Keratinocyte (primary cell): Measurements from ENCODE around the gene NETO2. TPM values are rescaled to one million over a fixed set of nuclear protein-coding genes. Genes with fewer than 3 reads are reported as not detected.
"Not testable (repeated sequence)": the region's sequence is repeated elsewhere in the genome, so short reads cannot be mapped to it uniquely, and the experiment has no call there.

Source experiments
- DNase-seq: peaks from one replicate; pipeline ENCODE4 v3.0.0-alpha.2; 2011; ENCODE audit warnings: low read depth, missing footprints, low spot score
- FAIRE-seq: peaks from 2 replicates; lab custom pipeline; 2011; peaks lifted over from hg19 to GRCh38; lab: Jason Lieb, UNC
- H2AFZ ChIP-seq: 2 replicates; pipeline ENCODE4 v1.6.0; 2012; ENCODE audit warnings: low read length, control low read depth, inconsistent platforms; ENCODE audit not compliant: control insufficient read depth
- H3K27ac ChIP-seq: 2 replicates; pipeline ENCODE4 v1.5.1; 2011; ENCODE audit warnings: low read length; ENCODE audit not compliant: control insufficient read depth, insufficient read depth
- H3K27me3 ChIP-seq: 3 replicates; pipeline ENCODE4 v1.6.0; 2011; ENCODE audit warnings: low read length; ENCODE audit not compliant: control insufficient read depth, insufficient read depth; ENCODE audit errors: extremely low read depth
- H3K36me3 ChIP-seq, 2 experiments: 2 replicates in 1 of 2; 3 replicates in 1 of 2; pipeline ENCODE4 v1.5.1; 2011; ENCODE audit warnings: low read length in 2 of 2, mild to moderate bottlenecking in 1 of 2; ENCODE audit not compliant: control insufficient read depth in 2 of 2, insufficient read depth in 2 of 2; ENCODE audit errors: extremely low read depth in 1 of 2
- H3K4me1 ChIP-seq: 3 replicates; pipeline ENCODE4 v1.5.1; 2011; ENCODE audit warnings: low read length; ENCODE audit not compliant: control insufficient read depth, insufficient read depth; ENCODE audit errors: extremely low read depth
- H3K4me2 ChIP-seq: 3 replicates; pipeline ENCODE4 v1.6.0; 2011; ENCODE audit warnings: low read depth, low read length; ENCODE audit not compliant: control insufficient read depth, insufficient read depth; ENCODE audit errors: extremely low read depth
- H3K4me3 ChIP-seq, 3 experiments: fragments of 200-600 bp in 1 of 3; sonication (generic) in 1 of 3; 2 replicates in 2 of 3; 3 replicates in 1 of 3; pipeline ENCODE4 v1.5.1; 2011 to 2016; ENCODE audit warnings: low read length in 3 of 3, mild to moderate bottlenecking in 3 of 3, control low read depth in 2 of 3, inconsistent platforms in 1 of 3, low read depth in 1 of 3, mixed read lengths in 1 of 3, mixed run types in 1 of 3, moderate library complexity in 1 of 3; ENCODE audit not compliant: control insufficient read depth in 2 of 3, insufficient read depth in 2 of 3; ENCODE audit errors: extremely low read depth in 1 of 3
- H3K79me2 ChIP-seq: 2 replicates; pipeline ENCODE4 v1.6.0; 2012; ENCODE audit warnings: low read length; ENCODE audit not compliant: control insufficient read depth, insufficient read depth
- H3K9ac ChIP-seq: 3 replicates; pipeline ENCODE4 v1.6.0; 2011; ENCODE audit warnings: low read length; ENCODE audit not compliant: control insufficient read depth, insufficient read depth; ENCODE audit errors: extremely low read depth
- H3K9me1 ChIP-seq: 3 replicates; pipeline ENCODE4 v1.6.0; 2011; ENCODE audit warnings: low read length; ENCODE audit not compliant: control insufficient read depth, insufficient read depth; ENCODE audit errors: extremely low read depth
- H3K9me3 ChIP-seq: 2 replicates; pipeline ENCODE4 v1.5.1; 2012; ENCODE audit warnings: low read depth, low read length; ENCODE audit not compliant: control insufficient read depth
- H4K20me1 ChIP-seq: 3 replicates; pipeline ENCODE4 v1.6.0; 2011; ENCODE audit warnings: low read length; ENCODE audit not compliant: control insufficient read depth, insufficient read depth; ENCODE audit errors: extremely low read depth
- CTCF ChIP-seq, 3 experiments: IDR thresholded peaks in 1 of 3; conservative IDR thresholded peaks in 1 of 3; optimal IDR thresholded peaks in 1 of 3; 2 replicates in 2 of 3; 3 replicates in 1 of 3; pipeline versions ENCODE3 to v1.5.1; 2011; ENCODE audit warnings: low read length in 3 of 3, mild to moderate bottlenecking in 3 of 3, moderate library complexity in 2 of 3, control low read depth in 1 of 3, inconsistent platforms in 1 of 3; ENCODE audit not compliant: insufficient read depth in 2 of 3; ENCODE audit errors: extremely low read depth in 1 of 3
- EZH2 ChIP-seq: IDR thresholded peaks from one replicate; pipeline ENCODE4 v1.6.1; 2012; ENCODE audit warnings: inconsistent platforms, mild to moderate bottlenecking, low read length, moderate library complexity
- dilution Hi-C: fragments of 300-500 bp; cut with MboI; formaldehyde crosslinking; loops from one replicate; pipeline ENCODE4 v1.7.0; 2020; ENCODE audit warnings: low sequenced_read_pairs; ENCODE audit not compliant: extremely low pct_ligation_motif_present
- polyA plus RNA-seq, 5 experiments: library from polyadenylated mRNA; depleted of rRNA in 3 of 5; stranded (reverse) in 3 of 5; stranded (forward) in 1 of 5; unstranded in 1 of 5; fragments of >200 nt; gene quantifications; 1 replicate in 1 of 5; 2 replicates in 3 of 5; 3 replicates in 1 of 5; pipeline versions ENCODE4 v1.2.1 to v1.2.3, GENCODE V29; 2011 to 2012; ENCODE audit warnings: missing spikeins in 2 of 5, low read depth in 1 of 5, low replicate concordance in 1 of 5

NETO2 gene
- polyA plus RNA-seq, 1 donor (not counting 4 experiments of a cell fraction or from before 2014, with no cell fraction given): 74.4 TPM

GRCh38 chr16:47109361-47109760 is 34.4 kb downstream of the NETO2 start:
- Histone ChIP-seq H4K20me1 (no peaks in the 10 kb centered on the region), H3K9me1 (no peaks in the 10 kb centered on the region), H3K79me2 (no peaks in the 10 kb centered on the region), H2AFZ (no peak overlapping the region), H3K4me3 (no peak overlapping the region), H3K4me2 (no peak overlapping the region), H3K27ac (no peak overlapping the region), H3K9me3 (no peaks in the 10 kb centered on the region), H3K36me3 (peaks cover 2 to 5% of the 10 kb centered on the region in 2 experiments), H3K4me1 (no peaks in the 10 kb centered on the region), H3K27me3 (no peaks in the 10 kb centered on the region), H3K9ac (no peak overlapping the region)
- FAIRE-seq: no peak
- dilution Hi-C loops: no loop called here
- DNase-seq: no peak
- no peak for TF ChIP-seq CTCF (optimal IDR thresholded peaks at IDR 0.05 in 1 of 3, IDR thresholded peaks at IDR 0.05 in 1 of 3, conservative IDR thresholded peaks at IDR 0.05 in 1 of 3; ENCODE audit: extremely low read depth in 1 of 3, insufficient read depth in 2 of 3, low read length in 3 of 3)
- no peak for TF ChIP-seq EZH2

GRCh38 chr16:47102921-47103320 is 40.8 kb downstream of the NETO2 start:
- H3K36me3 ChIP-seq, FAIRE-seq, H3K27ac ChIP-seq, DNase-seq, H3K9me3 ChIP-seq, H4K20me1 ChIP-seq, H2AFZ ChIP-seq, H3K79me2 ChIP-seq, H3K9me1 ChIP-seq, H3K4me2 ChIP-seq, dilution Hi-C loops, H3K4me3 ChIP-seq, H3K4me1 ChIP-seq, H3K27me3 ChIP-seq, H3K9ac ChIP-seq: not testable (repeated sequence)

GRCh38 chr16:47097154-47097553 is 46.6 kb downstream of the NETO2 start:
- H4K20me1 ChIP-seq, H3K4me2 ChIP-seq, FAIRE-seq, H3K79me2 ChIP-seq, H3K27ac ChIP-seq, DNase-seq, H2AFZ ChIP-seq, H3K4me1 ChIP-seq, H3K9ac ChIP-seq, H3K4me3 ChIP-seq, H3K9me1 ChIP-seq, H3K36me3 ChIP-seq, H3K9me3 ChIP-seq, dilution Hi-C loops, H3K27me3 ChIP-seq: not testable (repeated sequence)
